ENCODE measurements around the gene NUDT13.

Gene NUDT13

DNA sequence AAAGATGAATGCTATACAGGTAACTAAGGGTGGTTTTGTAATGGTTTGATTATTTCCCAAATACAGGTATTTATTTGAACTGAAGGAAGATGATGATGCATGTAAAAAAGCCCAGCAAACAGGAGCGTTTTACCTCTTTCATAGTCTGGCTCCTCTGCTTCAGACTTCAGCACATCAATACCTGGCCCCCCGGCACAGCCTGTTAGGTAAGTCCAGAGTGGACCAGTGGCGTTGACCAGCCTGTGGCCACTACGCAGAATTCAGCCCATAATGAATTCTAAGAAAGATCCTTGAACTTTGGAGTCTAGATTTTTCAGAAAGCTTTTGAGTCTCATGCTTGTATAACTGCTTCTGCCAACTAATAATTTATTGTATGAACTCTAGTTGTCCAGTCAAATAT is 9.7 kb downstream of the NUDT13 start:
- no peak for DNase-seq (ENCODE audit: extremely low read depth, insufficient read length)
- TF ChIP-seq, protein P1, sequence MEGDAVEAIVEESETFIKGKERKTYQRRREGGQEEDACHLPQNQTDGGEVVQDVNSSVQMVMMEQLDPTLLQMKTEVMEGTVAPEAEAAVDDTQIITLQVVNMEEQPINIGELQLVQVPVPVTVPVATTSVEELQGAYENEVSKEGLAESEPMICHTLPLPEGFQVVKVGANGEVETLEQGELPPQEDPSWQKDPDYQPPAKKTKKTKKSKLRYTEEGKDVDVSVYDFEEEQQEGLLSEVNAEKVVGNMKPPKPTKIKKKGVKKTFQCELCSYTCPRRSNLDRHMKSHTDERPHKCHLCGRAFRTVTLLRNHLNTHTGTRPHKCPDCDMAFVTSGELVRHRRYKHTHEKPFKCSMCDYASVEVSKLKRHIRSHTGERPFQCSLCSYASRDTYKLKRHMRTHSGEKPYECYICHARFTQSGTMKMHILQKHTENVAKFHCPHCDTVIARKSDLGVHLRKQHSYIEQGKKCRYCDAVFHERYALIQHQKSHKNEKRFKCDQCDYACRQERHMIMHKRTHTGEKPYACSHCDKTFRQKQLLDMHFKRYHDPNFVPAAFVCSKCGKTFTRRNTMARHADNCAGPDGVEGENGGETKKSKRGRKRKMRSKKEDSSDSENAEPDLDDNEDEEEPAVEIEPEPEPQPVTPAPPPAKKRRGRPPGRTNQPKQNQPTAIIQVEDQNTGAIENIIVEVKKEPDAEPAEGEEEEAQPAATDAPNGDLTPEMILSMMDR (IDR thresholded peaks at IDR 0.05; ENCODE audit: insufficient read depth, low read length, poor library complexity, severe bottlenecking) = no peak
- peaks cover 1% of the 10 kb centered on the region for H3K36me3 ChIP-seq (ENCODE audit: control insufficient read depth, insufficient read depth, low read length)
- H3K4me3 ChIP-seq (replicated peaks; ENCODE audit: low read depth, low read length) = no peak overlapping the region
- H3K27me3 ChIP-seq (replicated peaks; ENCODE audit: control insufficient read depth, insufficient read depth, low read length) = no peaks in the 10 kb centered on the region

DNA sequence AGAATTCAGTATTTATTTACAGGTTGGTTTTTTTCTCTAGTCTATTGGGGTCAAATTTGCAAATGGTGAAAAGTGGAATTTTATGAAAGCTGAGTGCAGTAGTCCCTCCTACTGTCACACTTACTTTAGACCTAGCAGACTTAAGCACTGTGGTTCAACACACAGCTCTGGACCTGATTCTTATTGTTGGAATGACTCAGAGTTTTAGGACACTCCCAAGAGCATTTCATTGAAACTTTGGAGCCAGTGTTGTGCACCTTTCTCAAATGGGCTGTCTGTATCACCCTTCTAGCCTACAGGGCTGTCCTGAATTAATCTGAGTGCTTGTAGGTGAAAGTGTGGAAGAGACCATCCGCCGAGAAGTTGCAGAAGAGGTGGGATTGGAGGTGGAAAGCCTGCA is 16.1 kb downstream of the NUDT13 start:
- TF ChIP-seq, protein P1 (IDR thresholded peaks at IDR 0.05; ENCODE audit: insufficient read depth, low read length, poor library complexity, severe bottlenecking) = no peak
- Histone ChIP-seq H3K27me3 (replicated peaks; ENCODE audit: control insufficient read depth, insufficient read depth, low read length) (no peaks in the 10 kb centered on the region), H3K4me3 (replicated peaks; ENCODE audit: low read depth, low read length) (no peak overlapping the region), H3K36me3 (ENCODE audit: control insufficient read depth, insufficient read depth, low read length) (peaks cover 8% of the 10 kb centered on the region)
- DNase-seq (ENCODE audit: extremely low read depth, insufficient read length) = no peak

DNA sequence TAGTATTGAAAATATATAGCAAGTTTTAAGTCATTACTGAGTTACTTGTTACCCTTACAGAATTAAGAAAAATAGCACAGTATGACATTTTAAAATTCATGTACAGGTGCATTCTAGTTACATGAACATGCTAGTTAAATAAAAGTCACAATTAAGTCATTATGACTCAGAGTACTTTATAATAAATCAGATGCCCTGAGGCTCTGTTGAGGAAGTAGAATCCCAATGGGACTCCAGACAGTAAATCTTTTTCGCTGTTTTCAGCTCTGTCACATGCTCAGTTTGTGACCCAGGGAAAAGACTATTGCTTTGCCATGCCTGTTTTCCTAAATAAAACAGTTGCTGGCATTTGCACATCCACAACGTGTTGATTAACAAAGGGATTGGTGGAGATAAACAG is 21.0 kb downstream of the NUDT13 start:
- peaks cover 8% of the 10 kb centered on the region for H3K36me3 ChIP-seq (ENCODE audit: control insufficient read depth, insufficient read depth, low read length)
- TF ChIP-seq, protein P1 (IDR thresholded peaks at IDR 0.05; ENCODE audit: insufficient read depth, low read length, poor library complexity, severe bottlenecking) = no peak
- DNase-seq (ENCODE audit: extremely low read depth, insufficient read length) = no peak
- H3K27me3 ChIP-seq (replicated peaks; ENCODE audit: control insufficient read depth, insufficient read depth, low read length) = no peaks in the 10 kb centered on the region
- H3K4me3 ChIP-seq (replicated peaks; ENCODE audit: low read depth, low read length) = no peak overlapping the region

DNA sequence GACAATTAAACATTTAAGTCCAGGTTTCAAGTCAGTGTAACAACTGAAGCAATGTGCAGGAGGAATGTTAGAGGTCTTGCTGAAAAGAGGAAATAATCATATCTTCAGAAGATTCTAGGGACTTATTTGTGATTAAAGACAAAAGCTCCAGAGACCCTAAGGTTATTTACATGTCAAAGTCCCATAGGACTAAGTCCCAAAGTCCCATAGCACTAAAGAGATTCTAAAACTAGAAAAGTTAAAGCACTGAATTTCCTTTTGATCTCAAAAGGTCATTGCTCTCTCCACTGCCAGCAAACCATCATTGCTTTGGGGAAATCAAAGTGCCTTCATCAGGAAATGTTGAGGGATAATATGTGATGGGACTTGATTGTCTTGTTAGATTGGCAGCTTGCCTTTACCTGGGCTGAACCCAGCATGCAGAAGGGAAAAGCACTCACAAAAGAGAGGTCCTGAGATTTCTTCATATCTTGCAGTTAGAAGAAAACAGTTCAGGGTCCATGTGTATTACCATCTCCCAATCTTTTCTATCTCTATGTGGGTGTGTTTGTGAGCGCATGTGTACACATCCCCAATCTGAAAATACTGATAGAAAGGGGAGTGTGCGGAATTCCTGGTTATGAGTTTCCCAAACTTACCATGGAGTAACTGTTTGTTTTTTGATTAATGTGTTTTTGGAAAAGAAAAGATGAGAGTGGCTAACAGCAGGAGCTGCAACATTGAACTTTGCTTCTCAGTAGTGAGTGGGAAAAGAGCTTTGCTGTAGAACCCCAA is 21.8 kb downstream of the NUDT13 start:
- TF ChIP-seq, protein P1 (IDR thresholded peaks at IDR 0.05; ENCODE audit: insufficient read depth, low read length, poor library complexity, severe bottlenecking) = no peak

DNA sequence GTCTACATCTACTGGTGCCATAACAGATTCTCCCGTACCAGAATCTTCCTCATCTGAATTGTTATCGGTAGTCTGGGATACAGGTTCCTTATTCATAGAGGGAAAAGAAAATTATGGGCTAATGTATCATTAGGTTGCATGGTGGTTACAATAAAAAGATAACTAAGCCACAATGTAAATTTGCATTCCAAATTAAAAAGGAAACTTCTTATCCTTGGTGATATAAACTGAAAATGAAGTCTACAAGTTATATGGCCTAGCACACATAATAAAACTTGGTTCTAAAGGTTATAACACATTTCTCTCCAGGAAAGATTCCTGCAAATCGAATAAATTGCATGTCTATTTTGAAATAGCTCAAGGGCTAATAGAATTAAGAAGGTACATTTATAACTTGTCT is 24.5 kb downstream of the NUDT13 start:
- Histone ChIP-seq H3K36me3 (ENCODE audit: control insufficient read depth, insufficient read depth, low read length) (peaks cover 6% of the 10 kb centered on the region), H3K27me3 (replicated peaks; ENCODE audit: control insufficient read depth, insufficient read depth, low read length) (no peaks in the 10 kb centered on the region), H3K4me3 (replicated peaks; ENCODE audit: low read depth, low read length) (no peak overlapping the region)
- DNase-seq (ENCODE audit: extremely low read depth, insufficient read length) = no peak
- TF ChIP-seq, protein P1 (IDR thresholded peaks at IDR 0.05; ENCODE audit: insufficient read depth, low read length, poor library complexity, severe bottlenecking) = no peak

More for the DNA sequence above, 21.8 kb downstream of the NUDT13 start:
- Histone ChIP-seq H3K27me3 (replicated peaks; ENCODE audit: control insufficient read depth, insufficient read depth, low read length) (no peaks in the 10 kb centered on the region), H3K4me3 (replicated peaks; ENCODE audit: low read depth, low read length) (no peak overlapping the region), H3K36me3 (ENCODE audit: control insufficient read depth, insufficient read depth, low read length) (peaks cover 6% of the 10 kb centered on the region)
- no peak for DNase-seq (ENCODE audit: extremely low read depth, insufficient read length)
